IMR-90 (cell line): Measurements from ENCODE around the gene RUNX2. TPM values are rescaled to one million over a fixed set of nuclear protein-coding genes. Genes with fewer than 3 reads are reported as not detected.

Experiments
- ATAC-seq: fragments of 200-7000 bp; cut with Tn5 transposase; 2 replicates; pipeline ENCODE4 v1.9.1; 2020; ENCODE audit warnings: low read depth, mild to moderate bottlenecking, moderate library complexity
- BruUV-seq: library from RNA; stranded (reverse); fragments of 400-500 nt; replicated peaks from 2 replicates; lab custom pipeline; 2021; lab: Mats Ljungman, UMichigan
- CTCF ChIA-PET: fragments of 300-600 bp; formaldehyde crosslinking; extraction: SDS; loops from one replicate; lab custom pipeline; 2021; ENCODE audit warnings: antibody characterized with exemption; lab: Yijun Ruan, JAX
- POLR2A ChIA-PET: fragments of 300-600 bp; sonication (Branson Sonifier 250); formaldehyde crosslinking; loops from one replicate; lab custom pipeline; 2022; ENCODE audit warnings: antibody characterized with exemption; ENCODE audit not compliant: unreplicated experiment; lab: Charles Lee
- DNase-seq: peaks from one replicate; pipeline ENCODE4 v3.0.0; 2013
- H2AFZ ChIP-seq: replicated peaks from 2 replicates; pipeline ENCODE3; 2013; ENCODE audit warnings: low read length, mild to moderate bottlenecking; ENCODE audit not compliant: poor library complexity
- H2AK5ac ChIP-seq: 2 replicates; pipeline ENCODE4 v1.6.1; 2013; ENCODE audit warnings: low read depth, low read length, inconsistent platforms
- H2AK9ac ChIP-seq: replicated peaks from 2 replicates; pipeline ENCODE3; 2013; ENCODE audit warnings: mild to moderate bottlenecking, low read depth, low read length, moderate library complexity; ENCODE audit not compliant: poor library complexity
- H2BK120ac ChIP-seq: 2 replicates; pipeline ENCODE4 v1.6.1; 2013; ENCODE audit warnings: low read depth, low read length, inconsistent platforms
- H2BK15ac ChIP-seq: 3 replicates; pipeline ENCODE4 v1.6.1; 2013; ENCODE audit warnings: low read depth, low read length, inconsistent platforms
- H2BK20ac ChIP-seq: 2 replicates; pipeline ENCODE4 v1.6.1; 2013; ENCODE audit warnings: low read depth, mild to moderate bottlenecking, inconsistent platforms, low read length, moderate library complexity
- H2BK5ac ChIP-seq: 2 replicates; pipeline ENCODE4 v1.6.1; 2013; ENCODE audit warnings: mild to moderate bottlenecking, low read depth, low read length, inconsistent platforms; ENCODE audit not compliant: poor library complexity, severe bottlenecking
- H3K14ac ChIP-seq: replicated peaks from 2 replicates; pipeline ENCODE4 v1.6.1; 2013; ENCODE audit warnings: low read depth, low read length, inconsistent platforms
- H3K18ac ChIP-seq: 2 replicates; pipeline ENCODE4 v1.6.1; 2013; ENCODE audit warnings: low read depth, low read length, control low read depth
- H3K23ac ChIP-seq: 2 replicates; pipeline ENCODE4 v1.6.1; 2013; ENCODE audit warnings: low read depth, low read length, inconsistent platforms
- H3K27ac ChIP-seq: 2 replicates; pipeline ENCODE4 v1.5.1; 2013; ENCODE audit warnings: mild to moderate bottlenecking, control low read depth, low read length; ENCODE audit not compliant: insufficient read depth
- H3K27me3 ChIP-seq: 2 replicates; pipeline ENCODE4 v1.6.1; 2013; ENCODE audit warnings: low read length; ENCODE audit not compliant: control insufficient read depth, insufficient read depth
- H3K36me3 ChIP-seq: 2 replicates; pipeline ENCODE4 v1.6.1; 2013; ENCODE audit warnings: low read length, mixed read lengths; ENCODE audit not compliant: control insufficient read depth, insufficient read depth
- H3K4ac ChIP-seq: 2 replicates; pipeline ENCODE4 v1.6.1; 2013; ENCODE audit warnings: low read depth, low read length, inconsistent platforms
- H3K4me1 ChIP-seq: 2 replicates; pipeline ENCODE4 v1.6.1; 2013; ENCODE audit warnings: low read length, mixed read lengths; ENCODE audit not compliant: control insufficient read depth, insufficient read depth
- H3K4me2 ChIP-seq: 2 replicates; pipeline ENCODE4 v1.6.1; 2013; ENCODE audit warnings: low read depth, mild to moderate bottlenecking, control low read depth, low read length, moderate library complexity
- H3K4me3 ChIP-seq: 2 replicates; pipeline ENCODE4 v1.5.1; 2013; ENCODE audit warnings: low read depth, mild to moderate bottlenecking, control low read depth, low read length, moderate library complexity; ENCODE audit not compliant: insufficient read depth
- H3K56ac ChIP-seq: 2 replicates; pipeline ENCODE4 v1.6.1; 2013; ENCODE audit warnings: low read length, inconsistent platforms; ENCODE audit not compliant: insufficient read depth; ENCODE audit errors: extremely low read depth
- H3K79me1 ChIP-seq, 2 experiments: 2 replicates each; pipeline ENCODE4 v1.6.1; 2013; ENCODE audit warnings: low read length in 2 of 2, inconsistent platforms in 1 of 2, low read depth in 1 of 2
- H3K9ac ChIP-seq: 2 replicates; pipeline ENCODE4 v1.6.1; 2013; ENCODE audit warnings: low read depth, low read length, control low read depth
- H3K9me1 ChIP-seq: 2 replicates; pipeline ENCODE4 v1.6.1; 2013; ENCODE audit warnings: low read length, inconsistent platforms; ENCODE audit not compliant: insufficient read depth
- H3K9me3 ChIP-seq: 2 replicates; pipeline ENCODE4 v1.6.1; 2013; ENCODE audit warnings: low read length; ENCODE audit not compliant: control insufficient read depth, insufficient read depth
- H4K20me1 ChIP-seq: 2 replicates; pipeline ENCODE4 v1.6.1; 2013; ENCODE audit warnings: low read length, inconsistent platforms; ENCODE audit not compliant: insufficient read depth
- H4K5ac ChIP-seq: 2 replicates; pipeline ENCODE4 v1.6.1; 2013; ENCODE audit warnings: mild to moderate bottlenecking, low read depth, low read length, control low read depth
- H4K8ac ChIP-seq, 2 experiments: 2 replicates each; pipeline ENCODE4 v1.6.1; 2013; ENCODE audit warnings: low read depth in 2 of 2, low read length in 2 of 2, control low read depth in 1 of 2, inconsistent platforms in 1 of 2
- H4K91ac ChIP-seq: 2 replicates; pipeline ENCODE4 v1.6.1; 2013; ENCODE audit warnings: low read depth, low read length, inconsistent platforms; ENCODE audit not compliant: insufficient read depth
- BHLHE40 ChIP-seq: fragments of 150-350 bp; IDR thresholded peaks from 2 replicates; pipeline ENCODE4 v1.6.1; 2016; ENCODE audit warnings: mild to moderate bottlenecking, low read depth, low read length
- CTCF ChIP-seq: conservative IDR thresholded peaks from 2 replicates; pipeline ENCODE4 v1.5.1; 2012; ENCODE audit warnings: mild to moderate bottlenecking, low read depth, low read length, improper control_type of control experiment
- ELK1 ChIP-seq: fragments of 150-350 bp; IDR thresholded peaks from 2 replicates; pipeline ENCODE4 v1.6.1; 2016; ENCODE audit warnings: low read depth, mild to moderate bottlenecking, low read length, moderate library complexity, borderline replicate concordance
- FOS ChIP-seq: fragments of 150-350 bp; IDR thresholded peaks from 2 replicates; pipeline ENCODE4 v1.6.1; 2016; ENCODE audit warnings: low read depth, low read length
- MAFK ChIP-seq: IDR thresholded peaks from 2 replicates; pipeline ENCODE4 v1.6.1; 2012; ENCODE audit warnings: low read depth, low read length, improper control_type of control experiment
- MAZ ChIP-seq: IDR thresholded peaks from 2 replicates; pipeline ENCODE4 v1.6.1; 2012; ENCODE audit warnings: low read depth, mild to moderate bottlenecking, low read length, improper control_type of control experiment, moderate library complexity, borderline replicate concordance
- MXI1 ChIP-seq: IDR thresholded peaks from 2 replicates; pipeline ENCODE4 v1.6.1; 2012; ENCODE audit warnings: low read depth, mild to moderate bottlenecking, low read length, moderate library complexity, borderline replicate concordance
- NFE2L2 ChIP-seq: fragments of 150-350 bp; IDR thresholded peaks from 2 replicates; pipeline ENCODE4 v1.6.1; 2016; ENCODE audit warnings: low read depth, mild to moderate bottlenecking, low read length
- POLR2A ChIP-seq: IDR thresholded peaks from 2 replicates; pipeline ENCODE4 v1.6.1; 2012; ENCODE audit warnings: mild to moderate bottlenecking, low read depth, low read length
- RCOR1 ChIP-seq: IDR thresholded peaks from 2 replicates; pipeline ENCODE4 v1.6.1; 2012; ENCODE audit warnings: mild to moderate bottlenecking, low read length, improper control_type of control experiment; ENCODE audit not compliant: insufficient replicate concordance
- RFX5 ChIP-seq: IDR thresholded peaks from 2 replicates; pipeline ENCODE4 v1.8.0; 2012; ENCODE audit warnings: low read depth, mild to moderate bottlenecking, low read length, moderate library complexity
- USF2 ChIP-seq: fragments of 150-350 bp; IDR thresholded peaks from 2 replicates; pipeline ENCODE4 v1.6.1; 2017; ENCODE audit warnings: mild to moderate bottlenecking, antibody characterized with exemption, low read length, low read depth
- dilution Hi-C: fragments of 300-500 bp; cut with HindIII; formaldehyde crosslinking; loops from one replicate; pipeline ENCODE4 v1.14.3; 2018; ENCODE audit warnings: low sequenced_read_pairs; ENCODE audit not compliant: unreplicated experiment
- in situ Hi-C: fragments of 300-500 bp; cut with MboI; formaldehyde crosslinking; loops from 3 replicates; pipeline ENCODE4 v1.14.3; 2019; ENCODE audit warnings: low sequenced_read_pairs, inconsistent platforms, mixed read lengths
- intact Hi-C: fragments of 100-400 bp; cut with micrococcal nuclease; formaldehyde crosslinking; loops from 2 replicates; pipeline ENCODE4 v1.10.0; 2022
- polyA plus RNA-seq, 3 experiments: library from polyadenylated mRNA; depleted of rRNA; stranded (reverse); fragments of >200 nt; gene quantifications; 2 replicates each; pipeline ENCODE4 v1.2.3, GENCODE V29; 2012; ENCODE audit warnings: low replicate concordance in 1 of 3
- total RNA-seq: library from RNA; depleted of rRNA; stranded (reverse); fragments of >200 nt; gene quantifications from 2 replicates; pipeline ENCODE4 v1.2.3, GENCODE V29; 2012

RUNX2 gene
- total and polyA plus RNA-seq, 2 of the 4 experiments (the other 2 are of a cell fraction), result 2.3 to 4.7 TPM

GRCh38 chr6:45684476-45684875 lies 356.3 kb downstream of the RUNX2 start:
- Histone ChIP-seq H2BK5ac (no peak overlapping the region), H4K8ac (no peak overlapping the region), H3K4ac (no peak overlapping the region), H3K23ac (no peak overlapping the region), H2AK9ac (no peak overlapping the region), H4K5ac (no peak overlapping the region), H3K27me3 (no peaks in the 10 kb centered on the region), H3K79me1 (no peaks in the 10 kb centered on the region), H3K56ac (no peak overlapping the region), H2AK5ac (no peak overlapping the region), H3K9me1 (no peaks in the 10 kb centered on the region), H3K4me2 (no peak overlapping the region), H3K4me3 (no peak overlapping the region), H3K27ac (no peak overlapping the region), H3K14ac (no peak overlapping the region), H3K36me3 (no peaks in the 10 kb centered on the region), H3K9ac (no peak overlapping the region), H3K18ac (no peak overlapping the region), H2BK15ac (no peak overlapping the region), H3K9me3 (peaks cover 7% of the 10 kb centered on the region), H4K91ac (no peak overlapping the region), H4K20me1 (no peaks in the 10 kb centered on the region), H3K4me1 (no peaks in the 10 kb centered on the region; the same call in 1 of the 2 replicates), H2BK120ac (no peak overlapping the region), H2AFZ (no peak overlapping the region), H2BK20ac (no peak overlapping the region)
- no peak for TF ChIP-seq MXI1
- TF ChIP-seq RFX5, result no peak
- TF ChIP-seq ELK1, result no peak
- TF ChIP-seq RCOR1, result no peak
- TF ChIP-seq FOS, result no peak
- TF ChIP-seq BHLHE40, result no peak
- no peak for TF ChIP-seq CTCF
- no peak for TF ChIP-seq USF2
- TF ChIP-seq POLR2A, result no peak
- TF ChIP-seq NFE2L2, result no peak
- no peak for TF ChIP-seq MAFK
- TF ChIP-seq MAZ, result no peak
- in situ Hi-C loops, result no loop called here
- CTCF ChIA-PET, result no interaction called here
- DNase-seq (no peak), ATAC-seq (no peak)
- intact Hi-C loops, result no loop called here
- BruUV-seq, result no TSS peak
- dilution Hi-C loops, result no loop called here
- POLR2A ChIA-PET, result no interaction called here
